GM21717 (cell line): ENCODE results near the gene DEDD.

ENCODE experiments used
- ATAC-seq: cut with Tn5 transposase; IDR thresholded peaks from one replicate; pipeline ENCODE4 v1.9.1; 2021; ENCODE audit warnings: mild to moderate bottlenecking, moderate library complexity; ENCODE audit not compliant: unreplicated experiment

Gene DEDD

DNA sequence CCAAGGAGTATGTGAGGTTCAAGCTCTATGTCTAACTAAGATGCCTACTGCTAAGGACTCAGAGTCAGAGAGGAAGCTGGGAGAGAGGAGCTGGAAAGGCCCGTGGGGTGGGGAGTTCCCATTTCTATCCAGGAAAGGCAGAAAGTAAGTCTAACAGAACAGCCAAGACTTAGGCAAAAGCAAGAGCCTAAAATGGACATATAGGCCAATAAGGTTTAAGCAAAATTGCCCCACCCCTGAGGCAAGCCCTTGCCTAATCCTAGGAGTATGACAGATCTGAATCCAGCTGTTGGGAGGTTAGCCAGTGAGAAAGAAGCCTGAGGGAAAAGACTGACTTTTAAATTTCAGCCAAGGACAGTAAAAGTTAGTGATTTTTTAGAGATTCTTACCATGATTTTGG lies 35.9 kb downstream of the DEDD start:
- ATAC-seq: no peak

DNA sequence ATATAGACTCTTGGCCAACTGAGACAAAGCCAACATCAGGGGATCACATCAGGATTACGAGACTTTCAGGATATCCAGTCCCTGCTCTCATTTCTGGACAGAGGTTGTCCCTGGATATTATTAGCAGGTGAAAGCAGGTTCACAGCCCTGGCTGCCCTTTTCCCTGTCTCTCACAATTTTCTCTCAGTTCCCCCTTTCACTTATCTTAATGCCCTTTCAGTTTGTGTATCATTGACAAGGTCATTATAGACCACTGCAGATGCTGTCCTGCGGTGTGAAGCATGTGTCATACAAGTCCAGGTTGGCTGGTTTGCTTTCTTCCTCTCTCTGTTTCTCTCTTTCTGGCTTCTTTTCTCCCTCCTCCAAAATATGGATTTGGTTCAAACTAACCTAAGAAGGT lies 36.5 kb downstream of the DEDD start:
- ATAC-seq: no peak

DNA sequence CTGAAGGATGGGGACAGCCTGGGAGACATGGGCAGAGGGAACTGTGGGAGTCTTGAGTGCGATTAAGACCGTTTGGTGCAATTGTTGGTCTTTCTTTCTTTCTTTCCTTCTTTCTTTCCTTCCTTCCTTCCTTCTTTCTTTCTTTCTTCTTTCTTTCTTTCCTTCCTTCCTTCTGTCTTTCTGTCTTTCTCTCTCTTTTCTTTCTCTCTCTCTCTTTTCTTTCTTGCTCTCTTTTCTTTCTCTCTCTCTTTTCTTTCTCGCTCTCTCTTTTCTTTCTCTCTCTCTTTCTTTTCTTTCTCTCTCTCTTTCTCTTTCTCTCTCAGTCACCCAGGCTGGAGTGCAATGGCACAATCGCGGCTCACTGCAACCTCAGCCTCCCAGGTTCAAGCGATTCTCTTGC lies 37.2 kb downstream of the DEDD start:
- ATAC-seq: no peak

DNA sequence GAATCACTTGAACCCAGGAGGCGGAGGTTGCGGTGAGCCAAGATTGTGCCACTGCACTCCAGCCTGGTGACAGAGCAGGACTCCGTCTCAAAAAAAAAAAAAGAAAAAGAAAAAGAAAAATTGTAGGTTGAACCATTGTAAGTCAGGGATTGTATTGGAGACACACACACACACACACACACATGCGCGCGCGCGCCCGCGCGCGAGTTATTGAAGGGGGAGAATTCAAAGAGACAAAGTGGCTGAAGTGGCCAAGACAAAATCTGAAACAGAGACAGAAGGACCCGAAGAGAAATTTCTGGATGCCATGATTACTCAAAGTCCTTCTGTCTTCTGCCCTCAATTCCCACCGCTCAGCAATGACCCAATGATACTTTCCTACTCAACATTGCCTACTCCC lies 38.0 kb downstream of the DEDD start:
- ATAC-seq: no peak

DNA sequence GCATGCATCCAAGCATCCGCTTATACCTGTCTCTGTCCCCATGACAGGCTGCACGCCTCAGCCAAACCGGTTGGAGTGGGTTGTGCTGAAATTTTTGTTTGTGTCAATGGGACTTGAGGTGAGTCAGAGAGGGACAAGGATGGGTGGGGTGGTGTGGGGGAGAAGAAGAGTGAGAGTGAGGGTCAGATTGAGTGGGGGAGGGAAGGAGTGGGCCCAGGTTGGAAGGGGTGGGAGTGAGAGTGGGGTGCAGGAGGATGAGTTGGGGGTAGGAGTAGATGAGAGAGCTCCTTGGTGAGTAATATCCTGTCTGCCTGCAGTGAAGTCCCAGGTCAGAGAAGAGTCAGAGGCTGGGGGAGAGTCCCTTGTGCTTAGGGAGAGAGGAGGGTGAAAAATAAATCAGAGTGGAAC lies 39.8 kb downstream of the DEDD start:
- no peak for ATAC-seq

DNA sequence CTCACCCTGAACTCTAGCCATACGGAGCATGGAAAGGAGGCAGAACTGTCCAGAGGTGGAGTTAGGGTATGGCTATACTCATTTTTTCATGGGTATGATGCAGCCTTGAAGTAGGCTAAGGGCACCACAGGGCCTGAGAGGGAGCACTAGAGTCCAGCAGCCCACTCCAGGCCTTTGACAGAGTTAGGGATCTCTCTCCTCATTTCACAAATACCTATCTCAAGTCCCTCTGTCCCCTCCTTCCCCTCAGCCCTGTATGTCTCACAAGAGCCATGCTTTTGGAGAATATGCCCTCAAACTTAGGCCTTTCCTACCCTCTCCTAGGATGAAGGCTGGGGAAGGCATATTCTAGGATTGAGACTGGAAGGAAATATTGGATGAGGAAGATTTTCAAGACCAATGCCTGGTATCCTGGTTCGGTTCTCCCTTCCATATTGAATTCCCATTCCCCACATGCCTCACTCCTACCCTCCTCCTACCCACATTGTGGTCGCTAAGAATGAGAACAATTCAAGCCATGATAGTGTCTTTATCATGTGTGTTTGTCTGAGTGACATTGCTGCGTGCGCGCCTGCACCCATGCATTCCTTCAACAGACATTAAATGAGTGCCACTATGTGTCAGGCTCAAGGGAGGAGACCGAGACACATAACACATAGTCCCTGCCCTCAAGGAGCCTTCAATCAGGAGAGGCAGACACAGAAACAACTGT lies 40.5 kb downstream of the DEDD start:
- no peak for ATAC-seq

DNA sequence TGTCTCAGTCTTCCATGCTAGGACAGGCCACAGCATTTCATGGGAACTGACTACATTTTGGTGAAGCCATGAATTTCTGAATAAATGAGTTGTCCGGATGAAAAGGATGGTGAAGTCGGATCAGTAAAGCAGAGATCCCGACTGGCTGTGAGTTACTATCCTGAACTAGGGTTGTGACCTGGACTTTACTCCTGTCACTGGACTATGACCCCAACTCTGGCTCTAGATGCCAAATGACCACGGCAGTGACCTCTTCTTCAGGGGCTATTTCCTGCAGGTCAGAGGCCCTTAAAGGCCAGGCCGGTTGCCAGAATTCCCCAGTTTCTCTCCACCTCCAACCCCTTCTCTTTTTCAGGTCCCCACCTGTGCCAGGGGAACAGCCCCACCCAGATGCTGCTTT lies 41.4 kb downstream of the DEDD start:
- ATAC-seq: no peak

DNA sequence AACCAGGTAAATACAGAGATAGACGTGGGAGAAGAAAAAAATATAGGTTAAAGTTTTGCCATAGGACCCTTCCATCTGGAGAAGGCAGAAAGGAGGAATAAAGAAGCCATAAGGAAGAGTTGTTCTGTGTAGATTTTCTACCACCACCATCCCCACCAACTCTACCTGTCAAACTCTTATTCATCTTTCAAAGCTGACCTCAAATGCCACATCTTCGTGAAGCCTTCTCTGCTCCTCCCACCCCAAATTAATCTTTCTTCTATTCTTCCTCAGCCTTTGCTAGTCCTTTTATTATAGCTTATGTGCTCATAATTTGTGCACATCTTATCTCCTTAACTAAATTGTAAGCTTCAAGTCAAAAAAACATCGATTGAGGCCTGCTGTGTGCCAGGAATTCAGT lies 41.9 kb downstream of the DEDD start:
- no peak for ATAC-seq

DNA sequence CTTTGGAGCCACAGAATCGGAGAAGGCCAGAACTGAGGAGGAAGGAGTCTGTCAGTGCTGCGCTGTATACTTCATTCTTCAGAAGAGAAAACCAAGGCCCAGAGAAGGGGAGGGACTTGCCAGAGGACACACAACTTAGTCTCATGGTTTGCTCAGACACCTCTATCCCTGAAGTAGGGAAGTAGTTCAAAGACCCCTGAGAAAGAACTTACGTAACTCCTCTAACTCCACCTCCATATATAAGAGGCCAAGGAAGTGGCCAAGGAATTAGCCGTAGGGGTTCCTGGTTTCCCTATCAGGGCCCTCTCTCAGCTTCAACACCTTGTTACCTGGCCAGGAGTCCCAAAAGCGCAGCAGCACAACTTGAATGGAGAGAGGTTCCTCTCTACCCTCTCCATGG lies 42.5 kb downstream of the DEDD start:
- no peak for ATAC-seq

DNA sequence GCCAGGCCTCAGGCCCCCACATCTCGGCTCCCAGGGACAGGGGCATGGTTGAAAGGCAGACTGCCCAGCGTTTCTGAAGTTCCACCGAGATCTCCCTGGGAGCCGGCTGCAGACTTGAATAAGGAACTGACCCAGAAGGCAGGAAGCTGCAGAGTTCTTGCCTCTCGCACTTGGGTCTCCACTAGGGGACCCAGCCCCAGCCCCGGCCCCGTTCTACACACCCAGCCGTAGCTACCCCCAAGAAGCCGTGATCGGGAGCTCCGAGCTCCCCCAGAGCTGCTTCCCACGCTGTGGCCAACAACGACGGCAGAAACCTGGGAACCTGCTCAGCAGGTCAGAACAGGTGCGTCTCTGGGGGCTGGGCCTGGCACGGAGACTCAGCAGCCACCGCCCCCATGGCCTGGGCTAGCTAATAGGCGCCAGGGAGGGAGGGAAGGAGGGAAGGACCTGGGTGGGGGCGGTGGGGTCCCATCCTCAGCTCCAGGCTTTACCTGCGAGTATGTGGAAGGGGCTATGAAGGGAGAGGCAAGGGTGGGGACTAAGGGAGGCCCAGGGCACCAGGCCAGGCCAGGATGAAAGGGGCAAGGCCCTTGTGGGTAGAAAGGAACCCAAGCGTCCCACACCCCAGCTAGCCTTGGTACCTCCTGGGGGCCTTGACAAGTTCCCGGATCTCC lies 43.1 kb downstream of the DEDD start, which contains the start of gene NECTIN4:
Gene NECTIN4 (minus strand): TSS at position 308 of the 674 bp plus-strand sequence. CDS start 262 bp downstream, at position 46.
- ATAC-seq: no peak

DNA sequence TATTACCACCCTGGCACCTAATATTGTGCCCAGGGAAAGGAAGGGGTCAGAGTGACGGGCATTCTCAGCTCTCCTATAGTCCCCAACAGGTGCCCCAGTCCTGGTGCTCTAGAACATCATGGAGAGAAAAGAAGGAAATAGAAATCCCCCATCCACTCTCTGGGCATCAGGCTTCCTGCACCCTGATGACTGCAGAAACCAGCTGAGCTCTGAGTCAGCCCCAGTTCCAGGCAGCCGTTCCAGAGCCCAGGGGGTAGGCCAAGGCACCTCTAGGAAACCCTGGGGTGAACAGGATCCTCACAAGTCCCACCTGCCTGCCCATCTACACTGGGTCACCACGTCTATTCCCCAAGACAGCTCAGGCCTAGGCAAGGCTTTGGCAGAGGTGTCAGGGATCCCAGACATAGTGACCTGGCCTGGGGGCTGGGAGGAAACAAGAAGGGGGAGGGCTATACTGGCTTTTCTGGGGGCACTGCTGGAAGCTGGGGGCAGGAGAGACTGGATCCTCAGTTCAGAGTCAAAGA lies 43.8 kb downstream of the DEDD start:
- no peak for ATAC-seq

DNA sequence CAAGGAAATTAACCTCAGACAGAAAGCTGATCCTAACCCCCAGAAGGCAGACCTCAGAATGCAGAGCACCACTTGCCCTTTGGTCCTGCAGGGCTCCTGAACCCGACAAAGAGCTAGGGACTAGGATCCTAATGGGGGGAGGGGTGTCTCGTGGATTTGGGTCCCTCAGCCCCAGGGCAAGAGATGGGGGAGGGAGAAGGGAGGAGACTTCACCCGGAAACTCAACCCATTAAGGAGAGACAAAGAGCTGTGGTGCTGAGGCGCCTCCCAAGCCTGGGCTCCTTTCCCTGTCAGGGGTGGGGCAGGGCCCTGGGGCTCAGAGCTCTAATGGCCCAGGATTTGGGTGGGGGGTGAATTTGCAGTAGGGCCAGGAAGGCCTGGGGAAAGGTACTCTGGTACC lies 46.0 kb downstream of the DEDD start:
- ATAC-seq: no peak

DNA sequence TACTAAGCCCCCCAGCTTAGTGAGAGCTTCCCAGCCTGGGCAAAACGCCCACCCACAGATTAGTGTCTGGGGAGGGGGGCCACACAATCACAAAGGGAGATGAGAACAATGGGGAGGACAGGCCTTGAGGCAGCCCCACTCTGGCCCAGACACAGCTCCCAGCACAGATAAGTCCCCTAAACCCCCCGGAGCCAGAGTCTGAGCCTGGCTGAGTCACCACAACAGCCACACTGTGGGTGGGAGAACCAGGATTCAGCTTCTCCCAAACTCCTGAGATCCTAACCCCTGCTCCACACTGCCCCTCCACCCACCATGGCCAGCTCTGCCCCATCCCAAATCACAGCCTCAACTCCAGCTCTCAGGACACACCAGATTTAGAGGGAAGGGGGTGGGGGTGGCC lies 47.3 kb downstream of the DEDD start:
- ATAC-seq: no peak

DNA sequence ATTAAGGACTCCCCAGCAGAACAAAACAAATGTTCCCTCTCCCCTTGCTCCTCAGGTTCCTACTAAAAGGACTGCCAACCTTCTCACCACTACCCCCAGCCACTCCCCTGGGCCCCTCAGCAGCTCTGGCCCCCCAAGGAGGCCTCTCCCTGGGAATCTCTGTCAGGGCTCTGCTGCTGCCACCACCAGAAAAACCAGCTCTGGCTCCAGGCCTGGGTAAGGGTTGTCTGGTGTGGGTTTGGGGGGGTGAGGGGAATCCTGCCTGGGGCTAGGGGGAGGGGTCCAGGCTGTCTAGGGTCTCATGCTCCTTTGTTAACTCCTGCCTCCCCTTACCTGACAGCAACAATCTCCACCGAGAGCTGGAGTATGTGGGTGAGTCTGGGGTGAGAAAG lies 47.9 kb downstream of the DEDD start:
- no peak for ATAC-seq

DNA sequence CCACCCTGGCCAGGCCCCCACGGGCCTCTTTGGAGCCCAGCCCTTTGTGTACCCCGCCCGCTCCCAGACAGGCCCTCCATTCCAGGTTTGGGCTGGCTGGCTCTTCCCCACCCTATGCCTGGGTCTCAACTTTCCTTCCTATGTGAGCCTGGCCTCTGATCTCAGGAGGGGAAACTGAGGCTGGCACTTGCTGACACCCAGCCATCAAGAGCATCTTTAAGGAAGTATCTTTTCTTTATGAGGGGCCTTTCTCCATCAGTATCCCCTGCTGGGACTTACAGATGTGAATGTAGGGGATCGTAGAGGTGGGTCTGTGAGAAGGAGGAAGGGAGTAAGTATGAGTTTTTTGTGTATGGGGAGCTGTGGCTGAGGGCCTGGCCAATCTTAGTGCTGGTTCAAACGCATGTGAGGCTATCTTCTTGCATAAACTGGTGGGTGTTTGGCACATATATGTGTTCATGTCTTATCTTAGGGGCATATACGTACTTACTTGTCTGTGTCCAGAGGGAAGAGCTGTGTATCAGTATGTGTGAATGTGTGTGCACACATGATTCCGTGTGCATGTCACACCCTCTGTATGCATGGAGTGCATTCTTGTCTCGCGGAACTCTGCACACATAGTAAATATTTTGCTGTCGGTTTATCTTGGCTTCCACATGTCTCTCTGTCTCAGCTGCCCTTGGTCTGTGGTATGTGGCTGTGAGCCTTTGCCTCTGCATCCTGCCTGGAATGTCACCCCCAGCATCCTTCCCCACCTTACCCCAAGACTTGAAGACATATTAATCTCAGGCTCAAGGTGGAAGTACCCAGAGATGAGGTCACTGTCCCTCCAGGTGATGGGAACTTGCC lies 48.5 kb downstream of the DEDD start:
- ATAC-seq: no peak

DNA sequence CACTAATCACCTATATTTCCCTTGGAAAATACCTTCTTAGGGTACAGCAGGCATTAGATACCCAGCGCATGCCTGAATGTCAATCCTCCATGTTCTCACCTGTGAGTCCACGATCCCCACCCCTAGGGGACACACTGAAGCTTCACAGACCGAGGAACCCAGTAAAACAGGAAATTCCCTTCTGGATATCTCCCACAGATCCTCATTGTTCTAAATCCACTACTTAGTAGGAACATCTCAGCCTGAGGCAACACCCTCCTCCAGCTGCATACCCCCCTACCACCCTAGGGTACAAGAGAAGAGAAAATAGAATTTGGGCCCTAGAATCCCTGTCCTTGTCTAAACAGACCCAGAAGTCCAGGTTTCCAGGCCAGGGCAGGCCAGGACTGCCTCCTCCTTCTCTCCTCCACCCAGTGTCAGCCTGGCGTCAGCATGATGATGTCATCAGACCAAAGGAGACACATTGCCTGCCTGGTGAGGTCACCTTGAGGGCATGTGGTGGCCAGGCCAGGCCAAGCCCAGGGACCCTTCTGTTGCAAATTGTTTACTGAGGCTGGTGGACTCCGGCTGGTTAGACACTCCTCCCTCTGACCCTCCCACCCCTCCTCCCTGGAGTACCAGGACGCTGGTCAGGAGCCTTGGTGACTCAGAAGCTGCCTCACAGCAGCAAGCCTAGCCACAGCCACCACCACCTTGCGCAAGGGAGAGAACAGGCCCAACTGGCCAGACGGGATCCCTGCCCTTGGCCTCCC lies 49.3 kb downstream of the DEDD start:
- ATAC-seq: no peak

DNA sequence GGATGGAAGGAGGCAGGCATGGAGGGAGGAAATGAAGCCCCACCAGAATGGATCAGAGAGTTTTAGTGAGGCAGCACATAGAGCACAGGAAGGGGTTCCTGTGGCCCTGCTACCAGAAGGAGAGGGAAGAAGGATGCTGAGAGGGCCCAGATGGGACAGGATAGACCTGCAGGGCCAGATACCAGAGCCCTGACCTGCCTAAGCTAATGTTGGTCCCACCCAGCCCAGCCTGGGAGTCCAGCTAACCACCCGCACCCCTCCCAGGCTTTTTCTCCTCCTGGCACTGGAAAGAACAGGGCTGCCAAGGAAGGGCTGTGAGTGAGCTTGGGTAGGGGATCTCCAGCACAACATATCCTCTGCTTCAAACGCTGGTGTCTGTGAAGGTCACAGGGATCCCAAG lies 50.0 kb downstream of the DEDD start:
- ATAC-seq: no peak

DNA sequence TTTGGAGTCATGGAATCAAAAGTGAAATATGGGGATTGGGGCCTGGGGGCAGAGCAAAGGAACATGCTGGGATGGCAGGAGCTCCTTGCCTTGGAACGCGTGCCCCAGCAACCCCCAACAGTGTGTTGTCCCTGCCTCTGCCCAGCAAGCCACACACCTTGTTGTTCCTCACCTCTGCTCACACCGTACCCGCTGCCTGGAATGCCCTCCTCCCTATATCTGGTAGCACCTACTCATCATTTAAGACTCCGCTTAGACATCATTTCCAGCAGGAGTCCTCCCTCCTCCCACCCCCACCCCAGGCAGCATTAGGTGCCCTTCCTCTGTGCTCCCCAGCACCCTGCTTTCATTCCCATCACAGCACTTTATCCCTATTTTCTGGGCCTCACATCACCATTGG lies 50.9 kb downstream of the DEDD start:
- ATAC-seq: no peak

DNA sequence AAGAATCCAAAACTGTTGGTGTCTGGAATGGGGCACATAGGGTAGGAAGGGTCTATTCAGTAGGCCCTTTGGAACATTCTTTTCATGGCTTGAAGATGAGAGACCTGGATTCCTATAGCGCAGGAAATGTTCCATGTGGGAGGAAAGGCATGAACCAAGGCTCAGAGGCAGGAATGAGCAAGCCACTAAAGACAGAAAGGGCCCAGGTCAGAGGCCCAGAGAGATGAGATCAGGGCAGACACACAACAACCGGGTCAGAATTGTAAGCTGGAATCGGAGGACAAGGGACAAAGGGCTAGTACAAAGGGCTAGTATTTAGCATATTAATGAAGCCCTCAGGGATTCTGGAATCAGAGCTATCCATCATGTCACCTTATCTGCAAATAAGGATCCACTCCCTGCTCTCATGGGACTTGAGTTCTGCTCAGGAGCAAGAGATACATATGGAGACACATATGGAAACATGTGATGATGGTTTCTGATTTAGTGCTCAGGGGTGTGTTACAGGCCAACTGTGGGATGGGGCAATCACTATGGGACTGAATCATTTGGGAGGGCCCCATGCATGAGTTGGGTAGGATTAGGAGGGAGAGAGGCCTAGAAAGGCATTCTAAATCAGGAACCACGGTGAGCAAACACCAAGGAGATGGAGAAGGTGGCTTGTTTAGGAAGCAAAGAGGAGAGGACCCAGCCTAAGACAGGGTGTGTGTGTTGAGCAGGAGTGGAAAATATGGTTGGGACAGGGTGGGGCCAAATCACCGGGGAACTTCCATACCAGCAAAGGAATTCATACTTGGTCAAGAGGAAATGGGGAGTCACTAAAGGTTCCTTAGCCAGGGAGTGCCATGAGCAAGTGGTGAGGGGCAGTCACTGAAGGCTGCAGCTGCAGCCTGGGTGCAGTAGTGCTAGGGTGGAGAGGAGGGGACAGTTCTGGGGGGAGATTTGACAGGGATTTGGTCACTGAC lies 51.7 kb downstream of the DEDD start:
- ATAC-seq: no peak
